GM21723 (cell line): ENCODE measurements around the gene IPPK.
"Not testable (repeated sequence)": the region's sequence is repeated elsewhere in the genome, so short reads cannot be mapped to it uniquely, and the experiment has no call there.

Experiments
- ATAC-seq: cut with Tn5 transposase; IDR thresholded peaks from one replicate; pipeline ENCODE4 v1.9.1; 2021; ENCODE audit warnings: mild to moderate bottlenecking, moderate library complexity; ENCODE audit not compliant: unreplicated experiment

IPPK gene

DNA sequence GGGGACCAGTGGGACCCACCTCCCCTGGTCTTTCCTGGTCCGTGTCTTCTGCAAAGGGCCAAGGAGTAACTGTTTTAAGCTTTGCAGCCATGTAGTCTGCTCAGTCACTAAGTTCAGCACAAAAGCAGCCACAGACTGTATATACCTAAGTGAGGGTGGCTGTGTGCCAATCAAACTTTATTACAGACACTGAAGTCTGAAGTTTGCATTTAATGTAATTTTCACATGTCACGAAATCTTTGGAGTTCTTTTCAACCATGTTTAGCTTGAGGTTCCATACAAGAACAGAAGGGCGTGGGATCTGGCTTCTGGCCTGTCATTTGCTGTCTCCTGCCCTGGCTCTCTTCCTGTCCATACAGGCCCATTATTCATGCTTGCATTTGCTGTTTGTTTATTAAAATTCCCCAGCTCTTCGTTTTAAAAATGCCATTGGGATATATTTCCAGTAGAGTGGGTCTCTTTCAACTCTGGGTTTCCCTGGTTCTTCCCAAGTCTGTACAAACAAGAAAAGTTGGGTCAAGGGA is 69.9 kb downstream of the IPPK start:
- no peak for ATAC-seq

DNA sequence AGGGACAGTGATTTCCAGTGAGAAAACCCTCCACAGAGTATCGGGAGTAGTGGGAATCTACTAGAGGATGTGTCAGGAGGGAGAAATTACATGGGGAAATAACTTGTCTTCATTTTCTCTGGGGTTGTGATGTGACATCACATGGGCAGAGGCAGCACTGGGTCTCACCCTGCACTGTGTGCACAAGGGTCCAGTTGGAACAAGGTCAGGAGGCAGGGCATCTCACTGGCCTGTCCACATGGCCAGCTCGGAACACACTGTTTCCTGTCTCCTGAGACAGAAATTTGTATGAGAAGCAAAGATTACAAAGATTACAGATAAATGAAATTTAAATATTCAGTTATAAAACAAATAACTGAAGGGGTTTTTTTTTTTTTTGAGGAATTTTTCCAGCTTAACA is 71.5 kb downstream of the IPPK start:
- ATAC-seq: no peak

DNA sequence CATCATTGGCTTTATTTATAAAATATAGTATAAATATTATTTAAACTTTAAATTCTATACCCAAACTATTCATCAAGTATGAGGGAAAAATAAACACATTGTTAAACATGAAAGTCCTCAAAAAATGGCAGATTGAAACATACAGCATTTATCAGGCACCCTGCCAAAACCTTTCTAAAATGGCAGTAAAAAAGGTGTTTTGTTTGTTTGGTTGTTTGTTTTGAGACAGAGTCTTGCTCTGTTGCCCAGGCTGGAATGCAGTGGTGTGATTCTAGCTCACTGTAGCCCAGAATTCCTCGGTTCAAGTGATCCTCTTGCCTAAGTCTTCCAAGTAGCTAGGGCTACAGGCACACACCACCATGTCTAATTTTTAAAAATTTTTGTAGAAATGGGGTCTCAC is 74.0 kb downstream of the IPPK start:
- ATAC-seq: no peak

DNA sequence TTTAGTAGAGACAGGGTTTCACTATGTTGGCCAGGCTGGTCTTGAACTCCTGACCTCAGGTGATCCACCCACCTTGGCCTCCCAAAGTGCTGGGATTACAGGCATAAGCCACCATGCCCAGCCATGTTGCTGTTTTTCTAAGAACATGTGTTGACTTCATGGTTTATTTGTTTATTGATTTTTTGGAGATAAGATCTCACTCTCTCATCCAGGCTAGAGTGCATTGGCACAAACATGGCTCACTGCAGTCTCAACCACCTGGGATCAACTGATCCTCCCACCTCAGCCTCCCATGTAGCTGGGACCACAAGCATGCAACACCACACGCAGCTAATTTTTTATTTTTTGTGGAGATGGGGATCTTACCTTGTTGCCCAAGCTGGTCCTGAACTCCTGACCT is 74.9 kb downstream of the IPPK start:
- not testable (repeated sequence) for ATAC-seq

DNA sequence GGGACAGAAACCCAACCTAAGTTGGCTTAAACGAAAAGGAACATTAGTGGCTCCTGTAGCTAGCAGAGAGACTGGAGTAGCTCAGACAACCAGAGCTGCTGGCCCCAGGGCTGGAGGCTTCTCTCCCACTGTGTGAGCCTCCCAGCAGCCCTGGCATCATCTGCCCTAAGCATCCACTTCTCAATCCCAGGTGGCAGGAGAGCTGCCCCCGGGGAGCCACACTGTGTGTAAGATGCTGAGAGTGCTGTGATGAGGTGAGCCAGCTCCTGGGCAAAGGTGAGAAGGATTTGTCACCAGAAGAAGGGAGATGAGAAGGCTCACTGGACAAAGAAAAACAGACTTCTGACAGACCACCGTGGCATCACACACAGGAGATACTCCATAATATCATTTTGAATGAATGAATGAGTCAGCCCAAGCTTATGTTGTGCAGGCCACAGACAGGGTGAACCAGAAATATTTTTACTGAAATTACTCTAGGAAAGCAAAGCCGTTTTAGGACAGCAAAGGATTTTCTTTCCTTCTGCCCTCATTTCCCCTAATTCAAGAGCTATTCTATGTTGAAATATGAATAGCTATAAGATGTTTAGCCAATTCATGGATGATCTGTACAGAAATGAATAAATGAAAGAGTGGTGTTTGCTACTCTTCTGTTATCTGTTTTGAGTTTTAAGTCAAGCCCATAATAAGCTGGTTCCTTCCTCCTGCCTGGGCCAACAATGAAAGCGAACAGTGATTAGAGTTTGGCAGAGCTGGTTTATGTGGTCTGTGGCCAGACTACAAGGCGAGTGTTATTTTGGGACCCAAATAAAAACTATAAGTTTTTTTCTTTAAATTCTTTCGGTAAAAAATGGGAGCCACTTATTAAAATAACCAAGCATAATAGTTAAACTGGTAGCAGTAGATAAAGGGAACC is 76.7 kb downstream of the IPPK start:
- ATAC-seq: no peak

DNA sequence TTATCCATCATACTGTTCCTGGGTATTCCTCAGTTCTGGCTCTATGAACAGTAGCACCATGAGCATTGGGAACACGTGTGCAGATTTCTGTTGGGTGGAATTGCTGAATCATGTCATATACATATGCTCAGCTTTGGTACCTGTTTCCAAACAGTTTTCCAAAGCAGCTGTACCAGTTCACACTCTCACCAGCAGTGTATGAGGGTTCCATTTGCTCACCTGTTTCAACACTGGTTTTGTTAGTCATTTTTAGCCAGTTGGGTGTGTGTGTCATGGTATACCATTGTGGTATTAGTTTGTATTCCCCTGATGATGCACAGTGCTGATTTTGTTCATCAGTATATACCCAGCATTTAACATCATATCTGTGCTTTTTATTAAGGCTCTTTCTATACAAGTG is 77.4 kb downstream of the IPPK start:
- no peak for ATAC-seq

DNA sequence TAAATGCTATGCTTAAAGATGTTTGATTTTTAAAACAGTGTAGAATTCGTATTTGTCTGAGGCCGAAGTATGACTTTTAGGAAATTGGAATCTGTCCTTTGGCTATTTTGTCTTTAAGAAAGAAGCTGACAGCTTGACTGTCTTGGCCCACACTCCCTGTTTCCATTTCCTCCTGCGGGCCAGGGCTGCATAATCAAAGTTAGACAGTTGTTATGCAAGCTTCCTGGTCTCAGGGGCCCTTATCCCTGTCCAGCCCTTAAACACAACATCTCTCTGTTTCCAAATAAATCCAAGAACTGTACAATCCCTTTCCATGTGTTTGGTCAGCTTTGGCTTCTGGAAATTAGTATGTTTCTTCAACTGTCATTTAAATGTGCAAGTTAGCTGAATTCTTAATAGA is 79.6 kb downstream of the IPPK start:
- no peak for ATAC-seq

DNA sequence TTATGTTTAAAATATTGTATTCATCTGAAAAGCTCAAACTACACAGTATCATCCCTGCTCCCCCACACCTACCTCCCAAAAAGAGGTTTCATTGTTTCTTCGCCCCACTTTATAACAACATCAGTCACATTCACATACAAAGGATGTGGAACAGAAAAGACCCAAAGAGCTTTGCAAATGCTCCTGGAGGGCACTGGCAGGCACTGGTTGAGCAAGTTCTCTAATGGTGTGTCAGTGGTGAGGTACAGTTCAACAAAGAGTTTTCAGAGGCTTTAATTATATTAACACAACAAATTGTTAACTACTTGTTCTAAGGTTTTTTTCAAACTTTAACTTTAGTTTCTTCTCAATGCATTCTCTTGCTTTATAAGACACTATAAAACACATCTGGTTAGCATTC is 80.0 kb downstream of the IPPK start:
- ATAC-seq: no peak

DNA sequence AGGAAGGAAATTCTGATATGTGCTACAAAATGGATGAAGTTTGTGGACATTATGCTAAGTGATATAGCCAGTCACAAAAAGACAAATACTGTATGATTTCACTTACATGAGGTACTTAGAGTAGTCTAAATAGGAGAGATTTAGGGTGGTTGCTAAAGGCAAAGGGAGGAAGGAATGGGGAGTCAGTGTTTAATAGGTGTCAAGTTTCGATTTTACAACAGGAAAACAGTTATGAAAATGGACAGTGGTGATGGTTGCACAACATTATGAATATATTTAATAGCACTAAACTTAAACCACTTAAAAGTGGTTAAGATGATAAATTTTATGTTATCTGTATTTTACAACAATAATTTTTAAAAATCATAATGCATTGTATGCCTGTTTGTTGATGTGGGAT is 93.8 kb downstream of the IPPK start:
- no peak for ATAC-seq

DNA sequence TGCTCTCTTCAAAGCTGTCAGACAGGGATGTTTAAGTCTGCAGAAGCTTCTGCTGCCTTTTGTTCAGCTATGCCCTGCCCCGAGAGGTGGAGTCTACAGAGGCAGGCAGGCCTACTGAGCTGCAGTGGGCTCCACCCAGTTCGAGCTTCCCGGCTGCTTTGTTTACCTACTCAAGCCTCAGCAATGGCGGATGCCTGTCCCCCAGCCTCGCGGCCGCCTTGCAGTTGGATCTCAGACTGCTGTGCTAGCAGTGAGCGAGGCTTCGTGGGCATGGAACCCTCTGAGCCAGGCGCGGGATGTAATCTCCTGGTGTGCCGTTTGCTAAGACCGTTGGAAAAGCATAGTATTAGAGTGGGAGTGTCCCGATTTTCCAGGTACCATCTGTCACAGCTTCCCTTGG is 96.3 kb downstream of the IPPK start:
- ATAC-seq: not testable (repeated sequence)

DNA sequence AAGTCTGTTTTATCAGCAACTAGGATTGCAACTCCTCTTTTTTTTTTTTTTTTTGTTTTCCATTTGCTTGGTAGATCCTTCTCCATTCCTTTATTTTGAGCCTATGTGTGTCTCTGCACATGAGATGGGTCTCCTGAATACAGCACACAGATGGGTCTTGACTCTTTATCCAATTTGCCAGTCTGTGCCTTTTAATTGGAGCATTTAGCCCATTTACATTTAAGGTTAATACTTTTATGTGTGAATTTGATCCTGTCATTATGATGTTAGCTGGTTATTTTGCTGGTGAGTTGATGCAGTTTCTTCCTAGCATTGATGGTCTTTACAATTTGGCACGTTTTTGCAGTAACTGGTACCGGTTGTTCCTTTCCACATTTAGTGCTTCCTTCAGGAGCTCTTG is 98.1 kb downstream of the IPPK start:
- not testable (repeated sequence) for ATAC-seq

DNA sequence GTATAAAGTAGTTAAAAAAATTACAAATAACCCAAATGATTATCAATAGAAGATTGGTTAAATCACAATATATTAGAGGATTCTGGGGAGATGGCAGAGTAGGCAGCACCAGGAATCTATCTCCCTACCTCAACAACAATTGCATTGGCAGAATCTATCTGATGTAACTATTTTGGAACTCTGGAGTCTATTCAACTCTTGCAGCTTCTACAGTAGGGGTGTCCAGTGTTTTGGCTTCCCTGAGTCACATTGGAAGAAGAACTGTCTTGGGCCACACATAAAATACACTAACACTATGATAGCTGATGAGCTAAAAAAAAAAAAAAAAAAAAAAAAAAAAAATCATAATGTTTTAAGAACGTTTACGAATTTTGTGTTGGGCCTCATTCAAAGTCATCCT is 104.9 kb downstream of the IPPK start:
- ATAC-seq: no peak

DNA sequence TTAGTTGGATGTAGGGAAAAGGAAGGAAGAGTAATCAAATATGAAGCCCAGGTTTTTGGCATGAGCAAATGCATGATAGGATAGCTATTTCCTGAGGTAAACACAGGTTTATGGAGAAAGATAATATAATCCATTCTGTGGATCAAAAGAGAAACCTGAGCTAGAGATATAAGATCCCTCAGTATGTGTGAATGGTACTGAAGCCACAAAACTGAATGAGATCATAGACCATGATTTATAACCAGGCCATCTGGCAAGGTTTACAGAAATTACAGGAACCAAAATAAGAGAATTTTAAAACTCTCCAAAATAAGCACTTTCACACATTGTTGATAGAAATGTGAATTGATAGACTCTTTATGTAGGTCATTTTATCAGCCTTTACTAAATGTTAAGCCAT is 105.4 kb downstream of the IPPK start:
- ATAC-seq: no peak
